SK-N-SH (cell line): ENCODE results near the gene TRIM15. TPM values are rescaled to one million over a fixed set of nuclear protein-coding genes. Genes with fewer than 3 reads are reported as not detected.

Source experiments
- CTCF ChIA-PET: fragments of 300-600, 350-600 bp; formaldehyde crosslinking; extraction: SDS; loops from one replicate; lab custom pipeline; 2021; lab: Yijun Ruan, JAX
- POLR2A ChIA-PET: fragments of 350-600 bp; sonication (Branson Sonifier 250); formaldehyde crosslinking; extraction: SDS; loops from one replicate; lab custom pipeline; 2020; ENCODE audit warnings: antibody characterized with exemption, inconsistent platforms; lab: Yijun Ruan, JAX
- DNase-seq: peaks from one replicate; pipeline ENCODE4 v3.0.0; 2012
- H2AFZ ChIP-seq: fragments of 200-600 bp; sonication (generic); 2 replicates; pipeline ENCODE4 v1.8.1; 2016; ENCODE audit warnings: antibody characterized with exemption, mild to moderate bottlenecking, low read depth
- H3F3A ChIP-seq: fragments of 200-600 bp; sonication (generic); replicated peaks from 2 replicates; pipeline ENCODE3; 2016; ENCODE audit warnings: antibody characterized with exemption, mild to moderate bottlenecking; ENCODE audit not compliant: insufficient read depth
- H3K27ac ChIP-seq, 2 experiments: fragments of 200-500 bp in 1 of 2; fragments of 200-600 bp in 1 of 2; sonication (Bioruptor generic) in 1 of 2; sonication (generic), shearing (Covaris generic) in 1 of 2; 2 replicates each; pipeline versions ENCODE4 v1.5.1 to v1.6.1; 2014 to 2016; ENCODE audit warnings: low read depth in 2 of 2, inconsistent platforms in 1 of 2, low read length in 1 of 2, mild to moderate bottlenecking in 1 of 2, mixed read lengths in 1 of 2
- H3K27me3 ChIP-seq: fragments of 200-600 bp; sonication (generic), shearing (Covaris generic); 2 replicates; pipeline ENCODE4 v1.6.1; 2016; ENCODE audit warnings: mixed run types; ENCODE audit not compliant: insufficient read depth
- H3K36me3 ChIP-seq, 2 experiments: fragments of 200-500 bp in 1 of 2; fragments of 200-600 bp in 1 of 2; sonication (Bioruptor generic) in 1 of 2; sonication (generic) in 1 of 2; replicated peaks in 1 of 2; 2 replicates each; pipeline versions ENCODE3 to v1.5.1; 2014 to 2016; ENCODE audit warnings: low read length in 1 of 2, mild to moderate bottlenecking in 1 of 2; ENCODE audit not compliant: insufficient read depth in 2 of 2, control insufficient read depth in 1 of 2
- H3K4me1 ChIP-seq, 2 experiments: fragments of 200-500 bp in 1 of 2; fragments of 200-600 bp in 1 of 2; sonication (Bioruptor generic) in 1 of 2; sonication (generic), shearing (Covaris generic) in 1 of 2; 2 replicates each; pipeline versions ENCODE4 v1.5.1 to v1.6.1; 2014 to 2016; ENCODE audit warnings: low read depth in 1 of 2, low read length in 1 of 2, mixed run types in 1 of 2; ENCODE audit not compliant: insufficient read depth in 2 of 2, control insufficient read depth in 1 of 2
- H3K4me2 ChIP-seq: fragments of 200-600 bp; sonication (generic), shearing (Covaris generic); 2 replicates; pipeline ENCODE4 v1.6.1; 2017; ENCODE audit warnings: mixed run types
- H3K4me3 ChIP-seq, 2 experiments: fragments of 200-500 bp in 1 of 2; fragments of 200-600 bp in 1 of 2; sonication (Bioruptor generic) in 1 of 2; sonication (generic), shearing (Covaris generic) in 1 of 2; 2 replicates each; pipeline versions ENCODE4 v1.5.1 to v1.8.1; 2014 to 2016; ENCODE audit warnings: low read depth in 2 of 2, inconsistent platforms in 1 of 2, low read length in 1 of 2, mild to moderate bottlenecking in 1 of 2, mixed read lengths in 1 of 2, moderate library complexity in 1 of 2
- H3K79me2 ChIP-seq: fragments of 200-600 bp; sonication (generic); 2 replicates; pipeline ENCODE4 v1.8.1; 2017; ENCODE audit warnings: mild to moderate bottlenecking; ENCODE audit not compliant: insufficient read depth
- H3K9ac ChIP-seq: fragments of 200-600 bp; sonication (generic); 2 replicates; pipeline ENCODE4 v1.6.1; 2017; ENCODE audit warnings: mixed run types
- H3K9me2 ChIP-seq: fragments of 200-600 bp; sonication (generic); 2 replicates; pipeline ENCODE4 v1.6.1; 2017; ENCODE audit warnings: mixed run types
- H3K9me3 ChIP-seq: fragments of 200-600 bp; sonication (generic); 2 replicates; pipeline ENCODE4 v1.6.1; 2017; ENCODE audit warnings: mixed run types, mild to moderate bottlenecking, moderate library complexity
- H4K20me1 ChIP-seq: fragments of 200-600 bp; sonication (generic); 2 replicates; pipeline ENCODE4 v1.6.1; 2017; ENCODE audit warnings: mild to moderate bottlenecking, mixed run types; ENCODE audit not compliant: insufficient read depth
- CHD2 ChIP-seq: fragments of 150-350 bp; IDR thresholded peaks from 2 replicates; pipeline ENCODE4 v1.6.1; 2018; ENCODE audit warnings: low read length; ENCODE audit not compliant: partially characterized antibody
- ELF1 ChIP-seq: IDR thresholded peaks from 2 replicates; pipeline ENCODE4 v1.4.0; 2012
- EZH2phosphoT487 ChIP-seq: fragments of 200-600 bp; sonication (generic); IDR thresholded peaks from 2 replicates; pipeline ENCODE4 v1.6.1; 2017; ENCODE audit warnings: low read depth, mixed run types, mild to moderate bottlenecking, antibody characterized with exemption, moderate library complexity, borderline replicate concordance
- FOSL2 ChIP-seq: IDR thresholded peaks from 2 replicates; pipeline ENCODE4 v1.4.0; 2012; ENCODE audit warnings: low read depth, mild to moderate bottlenecking, moderate library complexity, borderline replicate concordance
- GATA2 ChIP-seq: sonication (generic); formaldehyde crosslinking; IDR thresholded peaks from 2 replicates; pipeline ENCODE4 v1.5.0; 2020; ENCODE audit warnings: mild to moderate bottlenecking, missing genetic modification reagents
- JUND ChIP-seq: IDR thresholded peaks from 2 replicates; pipeline ENCODE4 v1.4.0; 2012
- MXI1 ChIP-seq: IDR thresholded peaks from 2 replicates; pipeline ENCODE4 v1.6.1; 2012; ENCODE audit warnings: mild to moderate bottlenecking, low read depth, low read length, improper control_type of control experiment
- NFIC ChIP-seq: IDR thresholded peaks from 2 replicates; pipeline ENCODE4 v1.4.0; 2012; ENCODE audit warnings: borderline replicate concordance
- NRF1 ChIP-seq: IDR thresholded peaks from 2 replicates; pipeline ENCODE4 v1.6.1; 2012; ENCODE audit warnings: low read depth, mild to moderate bottlenecking, low read length
- POLR2AphosphoS5 ChIP-seq: IDR thresholded peaks from 2 replicates; pipeline ENCODE4 v1.6.1; 2012; ENCODE audit warnings: low read depth, low read length
- RAD21 ChIP-seq: IDR thresholded peaks from 2 replicates; pipeline ENCODE4 v1.6.1; 2012; ENCODE audit warnings: mild to moderate bottlenecking, low read length
- SIN3A ChIP-seq: IDR thresholded peaks from 2 replicates; pipeline ENCODE4 v1.6.1; 2012; ENCODE audit warnings: low read depth, mild to moderate bottlenecking, low read length, moderate library complexity, borderline replicate concordance
- TAF1 ChIP-seq: IDR thresholded peaks from 2 replicates; pipeline ENCODE4 v1.6.1; 2012; ENCODE audit warnings: low read depth, mild to moderate bottlenecking, low read length, moderate library complexity, borderline replicate concordance
- YY1 ChIP-seq: IDR thresholded peaks from 2 replicates; pipeline ENCODE4 v1.4.0; 2012; ENCODE audit warnings: low read depth, mild to moderate bottlenecking
- WGBS: methylation state at CpG from one replicate; pipeline ENCODE4 v1.1.6; 2017; ENCODE audit warnings: low lambda C conversion rate; 5-methylcytosine and 5-hydroxymethylcytosine counted together
- polyA plus RNA-seq, 3 experiments: library from polyadenylated mRNA; depleted of rRNA; stranded (reverse); fragments of >200 nt; gene quantifications; 2 replicates each; pipeline ENCODE4 v1.2.3, GENCODE V29; 2012
- TF ChIP-seq, protein P1 (sequence below): IDR thresholded peaks from 2 replicates; pipeline ENCODE4 v1.6.1; 2012; ENCODE audit warnings: mild to moderate bottlenecking, low read depth, low read length, moderate library complexity
- TF ChIP-seq, protein P2 (sequence below): IDR thresholded peaks from 2 replicates; pipeline ENCODE4 v1.4.0; 2012; ENCODE audit warnings: low read depth, borderline replicate concordance
- TF ChIP-seq, protein P3 (sequence below): IDR thresholded peaks from 2 replicates; pipeline ENCODE4 v1.4.0; 2012; ENCODE audit warnings: low read depth, borderline replicate concordance
- TF ChIP-seq, protein P4 (sequence below): fragments of 150-350 bp; IDR thresholded peaks from 2 replicates; pipeline ENCODE4 v1.6.1; 2016; ENCODE audit warnings: mild to moderate bottlenecking, low read depth, low read length
- TF ChIP-seq, protein P5 (sequence below): IDR thresholded peaks from 2 replicates; pipeline ENCODE4 v1.4.0; 2012; ENCODE audit warnings: low read depth

The TRIM15 gene
- polyA plus RNA-seq, 1 of the 3 experiments (the other 2 are of a cell fraction) = not detected

DNA sequence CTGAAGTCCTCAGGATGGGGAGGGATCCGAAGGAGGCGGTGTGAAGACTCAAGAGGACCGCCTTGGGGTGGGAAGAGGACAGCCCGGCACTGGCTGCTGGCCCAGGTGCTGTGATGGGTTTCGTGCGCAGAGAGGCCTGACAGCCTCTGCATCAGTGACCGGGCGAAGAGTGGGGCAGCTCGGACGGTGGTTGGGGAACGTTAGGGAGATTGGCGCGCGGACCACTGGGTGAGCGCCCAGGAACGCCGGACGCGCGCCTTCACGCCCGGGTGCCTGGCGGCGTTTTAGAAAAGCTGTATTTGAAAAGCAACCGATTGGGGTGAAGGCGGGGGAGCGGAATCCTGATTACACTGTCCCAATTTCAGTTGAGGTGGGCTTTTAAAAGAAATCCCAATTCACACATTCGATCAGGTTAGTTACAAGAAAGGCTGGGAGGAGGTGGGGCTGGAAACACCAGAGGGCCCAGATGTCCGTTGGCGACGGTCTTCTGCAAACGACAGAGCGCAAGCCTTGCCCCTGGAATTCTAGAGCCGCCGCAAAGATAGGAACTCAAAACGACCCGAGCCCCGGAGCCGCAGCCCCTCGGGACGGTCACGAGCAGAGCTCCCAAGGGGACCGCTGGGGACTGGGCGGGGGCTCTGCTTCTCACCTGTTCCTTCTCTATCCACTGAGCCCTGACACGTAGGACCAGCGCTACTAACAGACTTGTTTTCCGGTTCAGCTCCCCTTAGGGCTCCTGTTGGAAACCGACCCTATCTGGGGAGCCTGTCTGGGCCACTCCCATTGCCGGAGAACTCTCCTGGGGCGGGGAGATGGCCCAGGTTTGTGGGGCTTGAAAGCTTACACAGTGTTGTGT lies 35.9 kb upstream of the TRIM15 start (continued):
- TF ChIP-seq ELF1 (no peak), POLR2AphosphoS5 (no peak), SIN3A (no peak), EZH2phosphoT487 (no peak), CHD2 (no peak), NRF1 (no peak)
- TF ChIP-seq, protein P1, sequence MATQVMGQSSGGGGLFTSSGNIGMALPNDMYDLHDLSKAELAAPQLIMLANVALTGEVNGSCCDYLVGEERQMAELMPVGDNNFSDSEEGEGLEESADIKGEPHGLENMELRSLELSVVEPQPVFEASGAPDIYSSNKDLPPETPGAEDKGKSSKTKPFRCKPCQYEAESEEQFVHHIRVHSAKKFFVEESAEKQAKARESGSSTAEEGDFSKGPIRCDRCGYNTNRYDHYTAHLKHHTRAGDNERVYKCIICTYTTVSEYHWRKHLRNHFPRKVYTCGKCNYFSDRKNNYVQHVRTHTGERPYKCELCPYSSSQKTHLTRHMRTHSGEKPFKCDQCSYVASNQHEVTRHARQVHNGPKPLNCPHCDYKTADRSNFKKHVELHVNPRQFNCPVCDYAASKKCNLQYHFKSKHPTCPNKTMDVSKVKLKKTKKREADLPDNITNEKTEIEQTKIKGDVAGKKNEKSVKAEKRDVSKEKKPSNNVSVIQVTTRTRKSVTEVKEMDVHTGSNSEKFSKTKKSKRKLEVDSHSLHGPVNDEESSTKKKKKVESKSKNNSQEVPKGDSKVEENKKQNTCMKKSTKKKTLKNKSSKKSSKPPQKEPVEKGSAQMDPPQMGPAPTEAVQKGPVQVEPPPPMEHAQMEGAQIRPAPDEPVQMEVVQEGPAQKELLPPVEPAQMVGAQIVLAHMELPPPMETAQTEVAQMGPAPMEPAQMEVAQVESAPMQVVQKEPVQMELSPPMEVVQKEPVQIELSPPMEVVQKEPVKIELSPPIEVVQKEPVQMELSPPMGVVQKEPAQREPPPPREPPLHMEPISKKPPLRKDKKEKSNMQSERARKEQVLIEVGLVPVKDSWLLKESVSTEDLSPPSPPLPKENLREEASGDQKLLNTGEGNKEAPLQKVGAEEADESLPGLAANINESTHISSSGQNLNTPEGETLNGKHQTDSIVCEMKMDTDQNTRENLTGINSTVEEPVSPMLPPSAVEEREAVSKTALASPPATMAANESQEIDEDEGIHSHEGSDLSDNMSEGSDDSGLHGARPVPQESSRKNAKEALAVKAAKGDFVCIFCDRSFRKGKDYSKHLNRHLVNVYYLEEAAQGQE = no peak

DNA sequence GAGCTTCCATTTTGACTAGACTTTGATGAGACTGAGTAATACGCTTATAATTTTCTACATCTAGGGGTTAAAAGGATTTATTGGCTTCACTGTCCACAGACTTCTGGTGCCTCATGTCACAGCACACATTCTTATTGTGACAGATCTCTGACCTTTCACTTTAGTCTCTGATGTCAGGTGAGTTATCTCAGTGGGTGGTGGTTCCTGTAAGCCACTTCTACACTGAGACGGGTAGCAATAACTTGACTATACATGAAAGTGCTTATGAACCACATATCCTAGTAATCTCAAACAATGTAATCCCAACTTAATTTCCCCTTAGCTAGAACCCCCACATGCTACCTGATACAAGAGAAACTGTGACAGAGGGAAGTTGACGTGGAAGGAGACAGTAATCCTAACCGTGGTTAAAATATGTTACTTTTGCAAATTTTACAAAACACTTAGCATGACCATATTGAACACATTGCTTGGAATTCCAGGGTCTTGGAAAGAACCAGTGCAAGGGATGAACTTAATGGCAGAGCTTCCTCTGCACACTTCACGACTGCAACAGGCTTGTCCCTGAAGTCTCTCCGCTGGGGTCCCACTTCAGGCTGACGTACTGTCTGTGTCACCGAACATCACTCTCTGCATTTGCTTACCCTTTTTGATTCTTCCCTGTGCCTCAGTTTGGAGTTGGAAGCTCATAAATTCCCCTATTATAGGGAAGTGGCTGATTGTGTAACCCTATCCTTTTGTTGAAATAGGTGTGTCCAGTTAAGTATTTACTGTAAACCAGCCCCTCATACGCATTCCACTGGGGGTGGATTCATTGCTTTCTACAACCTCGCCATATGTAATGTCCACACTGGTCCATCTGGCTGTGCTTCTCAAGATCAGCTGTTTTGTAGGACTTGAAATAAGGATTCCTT lies 33.8 kb upstream of the TRIM15 start:
- Histone ChIP-seq H4K20me1 (no peaks in the 10 kb centered on the region), H3K4me3 (no peak overlapping the region), H3K9ac (no peak overlapping the region), H3K9me3 (no peaks in the 10 kb centered on the region), H3K4me1 (no peaks in the 10 kb centered on the region), H3F3A (no peaks in the 10 kb centered on the region), H3K79me2 (no peaks in the 10 kb centered on the region), H3K9me2 (no peaks in the 10 kb centered on the region), H3K27ac (no peak overlapping the region), H2AFZ (no peak overlapping the region), H3K4me2 (no peak overlapping the region), H3K27me3 (peaks cover 84% of the 10 kb centered on the region), H3K36me3 (no peaks in the 10 kb centered on the region)
- POLR2A ChIA-PET = no interaction called here
- WGBS = 29% methylated on average over 10 of the region's 10 CpGs
- no peak for DNase-seq
- CTCF ChIA-PET = interaction anchor here (1.1 to 6.2 kb wide), 14 partner anchors 8 to 479 kb away, joined by 3 to 207 read pairs (median 18); partner anchors contain the start of gene POLR1H
- TF ChIP-seq RAD21 = no peak
- TF ChIP-seq, protein P2, sequence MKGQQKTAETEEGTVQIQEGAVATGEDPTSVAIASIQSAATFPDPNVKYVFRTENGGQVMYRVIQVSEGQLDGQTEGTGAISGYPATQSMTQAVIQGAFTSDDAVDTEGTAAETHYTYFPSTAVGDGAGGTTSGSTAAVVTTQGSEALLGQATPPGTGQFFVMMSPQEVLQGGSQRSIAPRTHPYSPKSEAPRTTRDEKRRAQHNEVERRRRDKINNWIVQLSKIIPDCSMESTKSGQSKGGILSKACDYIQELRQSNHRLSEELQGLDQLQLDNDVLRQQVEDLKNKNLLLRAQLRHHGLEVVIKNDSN = no peak
- no peak for TF ChIP-seq MXI1
- no peak for TF ChIP-seq YY1
- no peak for TF ChIP-seq NFIC
- TF ChIP-seq, protein P3, sequence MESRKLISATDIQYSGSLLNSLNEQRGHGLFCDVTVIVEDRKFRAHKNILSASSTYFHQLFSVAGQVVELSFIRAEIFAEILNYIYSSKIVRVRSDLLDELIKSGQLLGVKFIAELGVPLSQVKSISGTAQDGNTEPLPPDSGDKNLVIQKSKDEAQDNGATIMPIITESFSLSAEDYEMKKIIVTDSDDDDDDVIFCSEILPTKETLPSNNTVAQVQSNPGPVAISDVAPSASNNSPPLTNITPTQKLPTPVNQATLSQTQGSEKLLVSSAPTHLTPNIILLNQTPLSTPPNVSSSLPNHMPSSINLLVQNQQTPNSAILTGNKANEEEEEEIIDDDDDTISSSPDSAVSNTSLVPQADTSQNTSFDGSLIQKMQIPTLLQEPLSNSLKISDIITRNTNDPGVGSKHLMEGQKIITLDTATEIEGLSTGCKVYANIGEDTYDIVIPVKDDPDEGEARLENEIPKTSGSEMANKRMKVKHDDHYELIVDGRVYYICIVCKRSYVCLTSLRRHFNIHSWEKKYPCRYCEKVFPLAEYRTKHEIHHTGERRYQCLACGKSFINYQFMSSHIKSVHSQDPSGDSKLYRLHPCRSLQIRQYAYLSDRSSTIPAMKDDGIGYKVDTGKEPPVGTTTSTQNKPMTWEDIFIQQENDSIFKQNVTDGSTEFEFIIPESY = no peak
- TF ChIP-seq JUND = no peak
- TF ChIP-seq, protein P4, sequence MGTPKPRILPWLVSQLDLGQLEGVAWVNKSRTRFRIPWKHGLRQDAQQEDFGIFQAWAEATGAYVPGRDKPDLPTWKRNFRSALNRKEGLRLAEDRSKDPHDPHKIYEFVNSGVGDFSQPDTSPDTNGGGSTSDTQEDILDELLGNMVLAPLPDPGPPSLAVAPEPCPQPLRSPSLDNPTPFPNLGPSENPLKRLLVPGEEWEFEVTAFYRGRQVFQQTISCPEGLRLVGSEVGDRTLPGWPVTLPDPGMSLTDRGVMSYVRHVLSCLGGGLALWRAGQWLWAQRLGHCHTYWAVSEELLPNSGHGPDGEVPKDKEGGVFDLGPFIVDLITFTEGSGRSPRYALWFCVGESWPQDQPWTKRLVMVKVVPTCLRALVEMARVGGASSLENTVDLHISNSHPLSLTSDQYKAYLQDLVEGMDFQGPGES = no peak
- no peak for TF ChIP-seq TAF1
- TF ChIP-seq, protein P5, sequence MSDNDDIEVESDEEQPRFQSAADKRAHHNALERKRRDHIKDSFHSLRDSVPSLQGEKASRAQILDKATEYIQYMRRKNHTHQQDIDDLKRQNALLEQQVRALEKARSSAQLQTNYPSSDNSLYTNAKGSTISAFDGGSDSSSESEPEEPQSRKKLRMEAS = no peak
- TF ChIP-seq GATA2 (CRISPR knock-in tag) = no peak
- no peak for TF ChIP-seq ELF1
- no peak for TF ChIP-seq FOSL2
- TF ChIP-seq POLR2AphosphoS5 = no peak
